Choroid plexus epithelial cell (primary cell): ENCODE measurements around the gene ACACB.
A peak's percentile ranks its signal among the peaks of the same experiment; 100 is the strongest.

Source experiments
- DNase-seq: peaks from one replicate; pipeline ENCODE4 v3.0.0-alpha.2; 2010; ENCODE audit warnings: low read depth
- H3K4me3 ChIP-seq: 2 replicates; pipeline ENCODE4 v1.5.1; 2011; ENCODE audit warnings: low read depth, mild to moderate bottlenecking, control low read depth, low read length, moderate library complexity
- TF ChIP-seq, protein P1 (sequence below): conservative IDR thresholded peaks from 2 replicates; pipeline ENCODE4 v1.5.1; 2011; ENCODE audit warnings: low read depth, mild to moderate bottlenecking, control low read depth, inconsistent platforms, low read length, moderate library complexity

ACACB gene

DNA sequence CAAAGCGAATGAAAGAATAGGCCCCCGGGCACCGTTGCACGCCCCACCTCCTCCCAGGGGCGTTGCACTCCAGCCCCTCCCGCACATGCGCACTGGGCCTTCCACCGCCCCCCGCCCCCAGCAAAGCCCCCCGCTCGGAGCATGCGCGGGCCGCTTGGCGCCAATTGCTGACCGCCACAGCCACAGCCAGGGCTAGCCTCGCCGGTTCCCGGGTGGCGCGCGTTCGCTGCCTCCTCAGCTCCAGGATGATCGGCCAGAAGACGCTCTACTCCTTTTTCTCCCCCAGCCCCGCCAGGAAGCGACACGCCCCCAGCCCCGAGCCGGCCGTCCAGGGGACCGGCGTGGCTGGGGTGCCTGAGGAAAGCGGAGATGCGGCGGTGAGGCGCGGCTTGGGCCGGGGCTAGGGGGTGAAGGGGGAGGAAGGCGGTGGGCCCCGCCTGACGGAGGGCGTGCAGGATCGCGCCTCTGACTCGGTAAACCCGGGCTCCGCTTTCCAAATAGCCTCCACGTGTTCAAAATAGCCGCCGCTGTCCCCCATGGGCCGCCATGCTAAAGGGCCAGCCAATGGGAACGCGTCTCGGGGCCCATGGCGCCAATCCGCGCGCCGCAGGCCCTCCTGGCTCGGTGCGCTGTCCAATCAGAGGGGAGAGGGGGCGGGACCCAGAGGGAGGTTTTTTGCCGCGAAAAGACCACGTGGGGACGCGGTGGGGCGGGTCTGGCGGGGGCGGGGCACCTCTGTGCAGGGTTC, 18.8 kb upstream of the ACACB start, which contains the start of gene UNG:
Gene UNG, plus strand, starts transcription at position 163 of the 748 bp plus-strand sequence. Its CDS starts 83 bp downstream, at position 246.
- TF ChIP-seq, protein P1, sequence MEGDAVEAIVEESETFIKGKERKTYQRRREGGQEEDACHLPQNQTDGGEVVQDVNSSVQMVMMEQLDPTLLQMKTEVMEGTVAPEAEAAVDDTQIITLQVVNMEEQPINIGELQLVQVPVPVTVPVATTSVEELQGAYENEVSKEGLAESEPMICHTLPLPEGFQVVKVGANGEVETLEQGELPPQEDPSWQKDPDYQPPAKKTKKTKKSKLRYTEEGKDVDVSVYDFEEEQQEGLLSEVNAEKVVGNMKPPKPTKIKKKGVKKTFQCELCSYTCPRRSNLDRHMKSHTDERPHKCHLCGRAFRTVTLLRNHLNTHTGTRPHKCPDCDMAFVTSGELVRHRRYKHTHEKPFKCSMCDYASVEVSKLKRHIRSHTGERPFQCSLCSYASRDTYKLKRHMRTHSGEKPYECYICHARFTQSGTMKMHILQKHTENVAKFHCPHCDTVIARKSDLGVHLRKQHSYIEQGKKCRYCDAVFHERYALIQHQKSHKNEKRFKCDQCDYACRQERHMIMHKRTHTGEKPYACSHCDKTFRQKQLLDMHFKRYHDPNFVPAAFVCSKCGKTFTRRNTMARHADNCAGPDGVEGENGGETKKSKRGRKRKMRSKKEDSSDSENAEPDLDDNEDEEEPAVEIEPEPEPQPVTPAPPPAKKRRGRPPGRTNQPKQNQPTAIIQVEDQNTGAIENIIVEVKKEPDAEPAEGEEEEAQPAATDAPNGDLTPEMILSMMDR = no peak
- peak within 1 kb of the TSS; percentile 84 for H3K4me3 ChIP-seq
- DNase-seq = peak; percentile 96

DNA sequence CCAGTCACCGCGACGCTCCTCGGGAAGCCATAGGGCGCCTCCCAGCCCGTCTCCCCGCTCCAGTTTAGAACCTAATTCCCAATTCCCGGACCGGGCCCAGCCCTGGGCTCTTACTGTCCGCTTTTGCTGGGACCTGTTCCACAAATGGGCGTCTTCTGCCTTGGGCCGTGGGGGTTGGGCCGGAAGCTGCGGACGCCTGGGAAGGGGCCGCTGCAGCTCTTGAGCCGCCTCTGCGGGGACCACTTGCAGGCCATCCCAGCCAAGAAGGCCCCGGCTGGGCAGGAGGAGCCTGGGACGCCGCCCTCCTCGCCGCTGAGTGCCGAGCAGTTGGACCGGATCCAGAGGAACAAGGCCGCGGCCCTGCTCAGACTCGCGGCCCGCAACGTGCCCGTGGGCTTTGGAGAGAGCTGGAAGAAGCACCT, 18.2 kb upstream of the ACACB start:
- H3K4me3 ChIP-seq = peak overlapping the region; percentile 84
- TF ChIP-seq, protein P1 = no peak
- DNase-seq = peak; percentile 70

DNA sequence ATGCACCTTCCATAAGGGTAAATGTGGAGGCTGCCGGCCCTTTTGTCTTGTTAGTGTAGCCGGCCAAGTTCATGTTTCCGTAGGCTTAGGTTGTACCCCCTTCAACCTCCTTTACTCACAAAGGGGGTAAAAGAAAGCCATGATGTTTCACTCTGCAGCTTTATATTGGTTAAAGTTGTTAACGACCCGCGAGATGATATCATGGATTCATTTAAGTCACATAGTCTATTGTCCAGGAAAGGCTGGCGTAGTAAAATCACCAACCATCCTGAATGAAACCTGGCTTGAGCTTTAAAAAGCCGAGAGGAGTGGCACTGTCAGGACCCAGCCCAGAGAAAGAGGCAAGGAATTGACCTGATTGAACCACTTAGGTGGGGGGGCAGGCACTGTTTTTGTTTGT, 17.7 kb upstream of the ACACB start:
- TF ChIP-seq, protein P1 = no peak
- DNase-seq = peak; percentile 23
- H3K4me3 ChIP-seq = peak overlapping the region; percentile 84

DNA sequence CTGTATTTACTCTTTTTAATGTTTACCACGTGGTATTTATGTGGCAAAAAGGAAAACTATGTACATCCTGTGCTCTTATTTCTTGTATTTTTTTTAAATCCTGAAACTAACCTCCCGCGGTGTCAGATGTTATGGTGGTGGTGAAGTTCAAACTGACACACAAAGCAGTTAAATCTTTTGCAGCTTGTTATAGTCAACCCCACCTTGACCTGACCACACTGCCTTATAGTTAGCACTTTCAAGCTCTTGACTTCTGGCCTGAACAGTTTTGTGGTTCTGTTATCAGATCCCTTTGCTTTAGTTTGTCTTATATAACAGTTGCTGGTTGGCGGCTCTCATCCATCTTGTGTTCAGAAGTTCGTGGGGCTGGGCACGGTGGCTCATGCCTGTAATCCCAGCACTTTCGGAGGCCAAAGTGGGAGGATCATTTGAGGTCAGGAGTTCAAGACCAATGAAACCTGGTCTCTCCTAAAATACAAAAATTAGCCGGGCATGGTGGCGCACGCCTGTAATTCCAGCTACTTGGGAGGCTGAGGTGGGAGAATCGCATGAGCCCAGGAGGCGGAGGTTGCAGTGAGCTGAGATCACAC, 16.9 kb upstream of the ACACB start:
- TF ChIP-seq, protein P1 = no peak
- DNase-seq = peak; percentile 61
- H3K4me3 ChIP-seq = peak overlapping the region; percentile 84

DNA sequence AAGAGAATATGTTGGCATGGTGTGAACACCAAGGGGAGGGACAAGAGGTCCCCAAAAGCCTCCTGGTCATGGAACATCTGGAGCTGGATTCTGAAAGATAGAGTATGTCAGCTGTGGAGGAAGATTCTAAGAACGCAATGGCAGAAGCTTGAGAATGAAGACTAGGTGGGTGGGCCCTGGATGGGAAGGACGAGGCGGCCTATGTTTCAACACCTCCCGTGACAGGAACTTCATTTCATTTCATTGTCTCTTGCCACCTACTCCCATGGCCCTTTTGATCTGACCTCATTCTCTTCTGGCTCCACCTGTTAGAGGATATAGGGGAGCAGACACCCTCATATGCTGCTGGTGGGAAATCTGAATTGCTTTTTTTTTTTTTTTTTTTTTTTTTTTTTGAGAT, 15.6 kb upstream of the ACACB start:
- TF ChIP-seq, protein P1 = no peak
- DNase-seq = no peak
- H3K4me3 ChIP-seq = no peak overlapping the region

DNA sequence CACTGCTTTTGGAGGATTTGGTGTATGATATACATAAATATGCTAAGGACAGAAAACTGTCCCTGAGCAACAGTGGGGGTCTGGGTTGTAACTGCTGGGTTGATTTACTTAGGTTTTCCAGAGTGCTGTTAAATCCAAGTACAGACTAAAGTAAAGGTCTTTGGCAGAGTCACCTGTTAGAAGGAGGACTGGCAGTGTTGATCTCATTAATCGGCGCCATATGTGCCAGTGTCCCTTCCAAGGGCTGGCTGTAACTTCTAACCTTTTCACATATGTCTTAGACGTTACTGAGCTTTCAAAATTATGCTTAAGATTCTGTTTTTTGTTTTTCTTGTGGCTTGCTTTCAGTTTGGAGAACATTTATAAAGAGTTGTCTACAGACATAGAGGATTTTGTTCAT, 13.9 kb upstream of the ACACB start:
- TF ChIP-seq, protein P1 = no peak
- no peak for DNase-seq
- H3K4me3 ChIP-seq = no peak overlapping the region
